NCI-H82 treated with DMSO at 0.1 percent for 48 hours (cell line): ENCODE results near the gene LRRC7.

Source experiments
- DNase-seq: peaks from one replicate; lab custom pipeline; 2025; ENCODE audit not compliant: unreplicated experiment; lab: John Stamatoyannopoulos, UW

LRRC7 gene

GRCh38 chr1:70083519-70083918, 515.8 kb downstream of the LRRC7 start:
- DNase-seq, result no peak

- DNase-seq, result no peak
Measured at GRCh38 chr1:70084314-70084915, 516.7 kb downstream of the LRRC7 start.

GRCh38 chr1:70085521-70085920, 517.8 kb downstream of the LRRC7 start:
- DNase-seq, result no peak

- DNase-seq, result no peak
Measured at GRCh38 chr1:70086897-70087296, 519.2 kb downstream of the LRRC7 start.

- no peak for DNase-seq
Measured at GRCh38 chr1:70090141-70090540, 522.4 kb downstream of the LRRC7 start.

- no peak for DNase-seq
Measured at GRCh38 chr1:70090875-70091274, 523.2 kb downstream of the LRRC7 start.

- DNase-seq, result no peak
Measured at GRCh38 chr1:70091811-70092210, 524.1 kb downstream of the LRRC7 start.

GRCh38 chr1:70092526-70092925, 524.8 kb downstream of the LRRC7 start:
- DNase-seq, result no peak

- no peak for DNase-seq
Measured at GRCh38 chr1:70093250-70093975, 525.7 kb downstream of the LRRC7 start.

- no peak for DNase-seq
Measured at GRCh38 chr1:70101231-70101630, 533.5 kb downstream of the LRRC7 start.

- DNase-seq, result no peak
Measured at GRCh38 chr1:70101774-70102173, 534.1 kb downstream of the LRRC7 start.

- DNase-seq, result no peak
Measured at GRCh38 chr1:70103770-70104169, 536.0 kb downstream of the LRRC7 start.

GRCh38 chr1:70109241-70109640, 541.5 kb downstream of the LRRC7 start:
- DNase-seq, result no peak

GRCh38 chr1:70112838-70113237, 545.1 kb downstream of the LRRC7 start:
- DNase-seq, result no peak

- no peak for DNase-seq
Measured at GRCh38 chr1:70115315-70115714, 547.6 kb downstream of the LRRC7 start.

GRCh38 chr1:70117046-70117445, 549.3 kb downstream of the LRRC7 start:
- DNase-seq, result no peak

GRCh38 chr1:70134148-70134547, 566.4 kb downstream of the LRRC7 start:
- DNase-seq, result peak; percentile 87

- no peak for DNase-seq
Measured at GRCh38 chr1:70140343-70140742, 572.6 kb downstream of the LRRC7 start.

- peak; percentile 7 for DNase-seq
Measured at GRCh38 chr1:70140894-70141293, 573.2 kb downstream of the LRRC7 start.

GRCh38 chr1:70142075-70142474, 574.4 kb downstream of the LRRC7 start:
- DNase-seq, result no peak

- peak; percentile 5 for DNase-seq
Measured at GRCh38 chr1:70143048-70143659, 575.4 kb downstream of the LRRC7 start.

GRCh38 chr1:70146488-70146887, 578.8 kb downstream of the LRRC7 start:
- DNase-seq, result no peak
